Muscle of back (tissue), 13 donors: ENCODE data around the gene ACTR1B. TPM values are rescaled to one million over a fixed set of nuclear protein-coding genes. Genes with fewer than 3 reads are reported as not detected.
A peak's percentile ranks its signal among the peaks of the same experiment; 100 is the strongest.
"Not testable (repeated sequence)": the region's sequence is repeated elsewhere in the genome, so short reads cannot be mapped to it uniquely, and the experiment has no call there.

ENCODE experiments used
- DNase-seq, 3 donors: peaks; one replicate each; pipeline versions ENCODE4 v3.0.0 to v3.0.0-alpha.2; 2013
- long read RNA-seq, 9 donors: transcript quantifications; one replicate each; lab custom pipeline, GENCODE V29; 2026
- polyA plus RNA-seq, 10 donors: library from polyadenylated mRNA; unstranded; fragments of 120-200 nt; gene quantifications; one replicate each; pipeline ENCODE4 v1.2.1, GENCODE V29; 2013; ENCODE audit not compliant: insufficient read length in 10 of 10

ACTR1B gene
- 10 to 100 TPM; 40.3 to 50.0 (median 45.4) TPM for polyA plus RNA-seq
- long read RNA-seq, donor 1, transcript ACTR1B-201 (11 exons, 2,243 nt): major isoform, 8 of 8 reads
- long read RNA-seq, donor 1, partial matches to known transcripts: 0 of 8 reads
- long read RNA-seq, donor 1, other reads (novel, unspliced or antisense): 0 of 8 reads
- long read RNA-seq, donor 2, transcript ACTR1B-201 (11 exons, 2,243 nt): major isoform, 8 of 8 reads
- long read RNA-seq, donor 2, partial matches to known transcripts: 0 of 8 reads
- long read RNA-seq, donor 2, other reads (novel, unspliced or antisense): 0 of 8 reads
- long read RNA-seq, donor 3: 0 reads
- long read RNA-seq, donor 4, transcript ACTR1B-201 (11 exons, 2,243 nt): major isoform, 6 of 6 reads
- long read RNA-seq, donor 4, partial matches to known transcripts: 0 of 6 reads
- long read RNA-seq, donor 4, other reads (novel, unspliced or antisense): 0 of 6 reads
- long read RNA-seq, donor 5, transcript ACTR1B-201 (11 exons, 2,243 nt): major isoform, 19 of 20 reads
- long read RNA-seq, donor 5, partial matches to known transcripts: 0 of 20 reads
- long read RNA-seq, donor 5, other reads (novel, unspliced or antisense): 0 of 20 reads
- long read RNA-seq, donor 6, transcript ACTR1B-201 (11 exons, 2,243 nt): major isoform, 16 of 16 reads
- long read RNA-seq, donor 6, partial matches to known transcripts: 0 of 16 reads
- long read RNA-seq, donor 6, other reads (novel, unspliced or antisense): 0 of 16 reads
- long read RNA-seq, donor 7, transcript ACTR1B-201 (11 exons, 2,243 nt): major isoform, 10 of 17 reads
- long read RNA-seq, donor 7, partial matches to known transcripts: 7 of 17 reads
- long read RNA-seq, donor 7, other reads (novel, unspliced or antisense): 0 of 17 reads
- long read RNA-seq, donor 8, transcript ACTR1B-201 (11 exons, 2,243 nt): major isoform, 6 of 6 reads
- long read RNA-seq, donor 8, partial matches to known transcripts: 0 of 6 reads
- long read RNA-seq, donor 8, other reads (novel, unspliced or antisense): 0 of 6 reads
- long read RNA-seq, donor 9: 0 reads

DNA sequence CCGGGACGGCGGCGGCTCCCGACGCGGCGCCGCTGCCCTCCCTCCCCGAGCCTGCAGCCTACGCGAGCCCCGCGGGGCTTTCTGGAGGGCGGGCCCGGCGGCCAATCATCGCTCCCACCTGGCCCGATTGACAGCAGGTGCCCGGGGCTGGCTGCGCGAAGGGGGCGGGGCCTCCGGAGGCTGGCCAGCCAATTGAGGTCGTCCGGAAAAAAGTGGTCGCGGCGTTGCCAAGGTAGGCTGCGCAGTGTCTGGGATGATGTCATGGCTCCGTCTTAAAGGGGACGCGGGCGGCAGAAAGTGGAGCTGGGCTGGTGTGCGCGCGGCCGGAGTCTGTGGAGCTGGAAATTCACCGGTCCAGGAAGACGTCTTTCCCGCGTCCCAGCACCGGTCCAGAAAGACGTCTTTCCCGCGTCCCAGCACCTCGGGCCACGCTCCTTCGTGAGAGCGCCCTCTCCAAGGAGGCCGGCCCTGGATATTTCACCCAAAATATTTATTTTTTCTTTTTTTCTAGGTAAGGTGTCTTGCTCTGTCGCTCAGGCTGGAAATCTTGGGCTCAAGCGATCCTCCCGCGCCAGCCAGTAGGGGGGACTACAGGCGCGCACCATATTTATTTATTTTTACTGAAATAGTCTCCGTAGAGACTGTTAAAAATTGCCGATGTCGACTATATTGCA, at the start of gene ACTR1B:
ACTR1B (minus strand) TSS at position 83 of the 674 bp plus-strand sequence. CDS start 154 bp downstream, outside the sequence.
- peak; percentile 98 to 99 (median 98) for DNase-seq

DNA sequence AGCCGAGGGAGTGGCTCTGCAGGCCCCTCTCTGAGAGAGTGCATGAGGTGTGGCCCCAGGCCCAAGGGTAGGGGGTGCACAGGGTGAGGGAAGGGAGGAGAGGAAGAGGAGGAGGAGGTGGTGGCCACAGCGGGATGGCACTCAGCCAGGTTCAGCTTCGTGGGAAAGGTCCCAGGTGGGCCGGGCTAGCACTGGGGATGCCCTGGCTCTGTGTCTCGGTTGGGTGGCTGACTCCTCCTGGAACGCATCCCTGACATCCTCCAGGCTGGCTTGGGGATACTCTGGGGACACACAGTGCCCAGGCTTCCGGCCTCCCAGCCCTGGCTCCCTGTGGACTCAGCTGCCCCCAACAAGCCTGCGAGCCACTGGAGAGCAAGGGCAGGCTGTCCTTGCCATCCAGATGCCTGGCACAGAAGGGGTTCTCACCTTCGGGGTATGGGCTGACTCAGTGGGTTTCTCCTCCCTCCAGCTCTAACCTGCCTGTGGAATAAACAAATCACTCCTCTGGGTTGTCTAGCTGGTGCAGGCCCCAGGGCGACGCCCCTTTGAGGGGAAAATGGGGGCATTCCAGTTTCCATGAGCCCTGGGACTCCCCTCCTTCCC, 49.0 kb upstream of the ACTR1B start:
- DNase-seq: no peak

- not testable (repeated sequence) for DNase-seq
Measured at GRCh38 chr2:97712175-97712574, 48.3 kb upstream of the ACTR1B start.

GRCh38 chr2:97711394-97711711, 47.5 kb upstream of the ACTR1B start:
- DNase-seq: no peak

DNA sequence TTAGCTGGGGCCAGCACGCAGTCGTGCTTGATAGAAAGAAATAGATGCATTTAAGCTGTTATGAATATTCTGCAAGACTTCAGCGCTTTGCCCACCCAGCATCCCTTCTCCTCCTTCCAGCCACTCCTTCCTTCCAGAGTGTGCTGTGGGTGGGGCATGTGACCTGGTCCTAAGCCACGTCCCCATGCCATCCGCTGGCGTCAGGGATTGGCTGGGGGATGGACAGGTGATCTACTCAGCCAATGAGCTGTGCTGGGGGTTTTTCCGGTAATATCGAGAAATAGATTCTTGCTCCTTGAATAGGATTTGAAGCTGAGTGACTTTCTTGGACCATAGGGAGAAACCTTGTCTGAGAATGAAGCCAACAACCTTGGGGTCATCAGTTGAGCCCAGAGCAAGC, 44.8 kb upstream of the ACTR1B start:
- DNase-seq: no peak

DNA sequence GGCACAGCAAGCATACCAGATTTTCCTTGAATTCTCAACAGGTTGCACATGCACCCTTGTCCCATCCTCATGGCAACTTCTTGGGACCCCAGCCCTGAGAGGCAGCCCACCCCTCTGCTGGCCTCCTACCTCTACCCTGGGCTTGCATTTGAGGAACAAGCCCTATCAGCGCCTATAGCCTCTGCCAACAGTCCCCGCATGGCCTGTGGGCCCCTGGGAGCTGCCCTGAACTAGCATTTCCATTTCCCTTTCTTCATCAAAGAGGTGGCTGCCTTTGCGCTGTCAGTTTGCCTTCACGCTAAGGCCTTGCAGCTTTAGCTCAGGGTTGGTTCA, 44.2 kb upstream of the ACTR1B start:
- no peak for DNase-seq

DNA sequence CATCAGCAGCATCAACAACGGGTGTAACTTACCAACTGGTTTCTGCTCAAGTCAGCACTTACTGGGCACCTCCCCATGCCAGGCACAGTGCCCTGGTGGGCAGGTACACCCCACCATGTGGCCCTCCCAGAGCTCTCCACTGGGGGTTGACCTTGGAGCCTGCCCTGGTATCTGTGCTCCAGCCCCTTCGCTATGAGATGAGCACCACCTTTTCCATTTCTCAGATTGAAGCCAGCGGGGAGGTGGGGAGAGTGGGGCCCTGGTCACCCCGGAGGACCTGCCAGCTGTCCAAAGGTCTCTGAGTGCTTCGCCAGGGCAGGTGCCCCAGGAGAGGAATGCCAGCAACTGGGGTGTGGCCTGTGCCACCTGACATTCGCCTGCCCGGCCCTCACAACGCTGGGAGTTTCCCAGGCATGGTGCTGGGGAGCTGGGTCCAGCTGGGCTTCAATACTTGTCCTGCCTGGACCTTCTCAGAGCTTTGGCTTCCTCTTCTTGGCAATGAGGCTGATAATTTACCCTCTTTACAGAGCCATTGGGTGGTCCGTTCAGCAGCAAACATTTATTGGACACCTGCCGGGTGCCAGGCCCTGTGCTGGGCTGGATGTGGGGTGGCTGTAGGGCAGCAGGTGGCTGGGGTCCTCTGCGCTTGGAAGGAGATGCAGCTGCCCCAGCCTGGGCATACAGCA, 43.7 kb upstream of the ACTR1B start:
- DNase-seq: no peak

- DNase-seq: no peak
Measured at GRCh38 chr2:97706708-97707345, 43.0 kb upstream of the ACTR1B start.

- no peak for DNase-seq
Measured at GRCh38 chr2:97706112-97706511, 42.3 kb upstream of the ACTR1B start.

DNA sequence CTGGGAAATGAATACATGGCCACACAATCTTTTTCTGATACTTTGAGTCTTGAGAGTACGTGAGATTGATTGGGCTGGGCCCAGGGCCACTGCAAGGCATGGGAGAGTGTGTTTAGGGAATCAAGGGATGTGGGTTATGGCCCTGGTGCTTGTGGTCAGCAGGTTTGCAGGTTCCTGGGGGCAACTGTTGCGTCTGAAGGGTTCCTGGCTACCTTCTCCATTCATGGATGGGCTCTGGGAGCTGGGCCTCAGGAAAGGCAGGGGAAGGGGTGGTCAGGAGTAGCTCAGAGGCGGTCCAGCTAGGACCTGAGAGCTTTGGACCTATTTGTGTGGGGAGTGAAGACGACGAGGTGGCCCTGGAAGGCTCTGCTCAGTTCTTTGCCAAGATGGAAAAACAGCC, 41.1 kb upstream of the ACTR1B start:
- DNase-seq: no peak

DNA sequence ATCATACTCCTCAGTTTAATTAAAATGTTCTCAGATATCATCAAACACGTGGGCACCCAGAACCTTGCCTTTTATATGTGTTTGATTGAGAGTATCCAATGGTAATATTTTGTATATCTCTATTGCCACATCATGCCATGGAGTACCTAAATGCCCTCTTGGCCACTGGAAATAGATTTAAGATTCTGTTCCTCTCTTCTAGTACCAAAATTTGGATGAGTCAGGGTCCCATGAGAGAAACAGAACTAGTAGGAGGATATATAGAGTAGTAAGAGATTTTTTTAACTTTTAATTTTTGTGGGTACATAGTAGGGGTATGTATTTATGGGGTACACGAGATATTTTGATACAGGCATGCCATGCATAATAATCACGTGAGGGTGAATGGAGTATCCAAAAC, 39.9 kb upstream of the ACTR1B start:
- no peak for DNase-seq

GRCh38 chr2:97702731-97703470, 39.1 kb upstream of the ACTR1B start:
- no peak for DNase-seq

GRCh38 chr2:97701851-97702465, 38.1 kb upstream of the ACTR1B start:
- DNase-seq: no peak

- DNase-seq: no peak
Measured at GRCh38 chr2:97701186-97701585, 37.3 kb upstream of the ACTR1B start.

DNA sequence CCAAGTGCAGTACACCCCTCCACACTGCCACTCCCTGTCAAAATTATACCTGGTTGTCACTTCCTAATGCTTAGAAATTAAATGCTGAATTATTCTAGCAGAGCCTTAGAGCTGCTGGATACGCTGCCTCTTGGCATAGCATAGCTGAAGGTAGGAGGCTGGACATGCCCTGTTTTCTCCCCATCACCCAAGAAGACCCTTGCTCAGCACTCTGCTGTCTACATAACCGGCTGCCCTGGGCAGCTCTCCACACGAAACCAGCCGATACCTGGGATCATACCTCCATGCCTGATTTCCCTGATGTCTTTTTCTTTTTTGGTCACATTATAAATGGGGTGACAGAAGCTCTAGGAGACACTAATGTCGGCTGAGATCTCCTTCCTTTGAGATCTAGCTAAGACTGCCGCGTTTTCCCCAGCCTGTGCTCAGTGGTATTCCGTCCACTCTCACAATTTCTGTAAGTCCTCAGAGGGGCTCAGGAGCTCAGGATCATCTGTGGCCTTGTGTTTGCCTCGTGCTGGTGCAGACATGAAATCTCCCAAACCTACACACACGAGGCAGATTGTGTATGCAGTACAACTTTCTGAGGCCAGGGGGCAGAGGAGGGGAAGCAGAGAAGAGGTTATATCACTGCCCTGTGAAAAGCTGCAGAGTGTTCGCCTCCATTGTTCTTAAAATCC, 36.1 kb upstream of the ACTR1B start:
- peak; percentile 29 to 75 (median 52) for DNase-seq

- DNase-seq: no peak
Measured at GRCh38 chr2:97698530-97698929, 34.7 kb upstream of the ACTR1B start.

GRCh38 chr2:97697252-97698235, 33.7 kb upstream of the ACTR1B start:
- DNase-seq: peak; percentile 76 to 88 (median 88)
